NCI-H748 (cell line): ENCODE measurements around the gene FAM209A.
"Not testable (repeated sequence)": the region's sequence is repeated elsewhere in the genome, so short reads cannot be mapped to it uniquely, and the experiment has no call there.

Source experiments
- DNase-seq: peaks from one replicate; lab custom pipeline; 2025; ENCODE audit not compliant: unreplicated experiment; lab: John Stamatoyannopoulos, UW

The FAM209A gene

GRCh38 chr20:56537997-56538396 is 13.5 kb downstream of the FAM209A start:
- no peak for DNase-seq

- DNase-seq = no peak
These were observed 15.9 kb downstream of the FAM209A start for GRCh38 chr20:56540415-56540814.

- no peak for DNase-seq
These were observed 18.0 kb downstream of the FAM209A start for GRCh38 chr20:56542489-56543030.

GRCh38 chr20:56551571-56551970 is 27.0 kb downstream of the FAM209A start:
- DNase-seq = no peak

- no peak for DNase-seq
These were observed 28.5 kb downstream of the FAM209A start for GRCh38 chr20:56552911-56553629.

- DNase-seq = peak; percentile 55
These were observed 30.3 kb downstream of the FAM209A start for GRCh38 chr20:56554869-56555268.

- DNase-seq = no peak
These were observed 34.4 kb downstream of the FAM209A start for GRCh38 chr20:56558968-56559367.

GRCh38 chr20:56564526-56564925 is 40.0 kb downstream of the FAM209A start:
- DNase-seq = not testable (repeated sequence)

GRCh38 chr20:56565511-56565910 is 41.0 kb downstream of the FAM209A start:
- no peak for DNase-seq

- peak; percentile 32 for DNase-seq
These were observed 42.1 kb downstream of the FAM209A start for GRCh38 chr20:56566621-56567020.

GRCh38 chr20:56570832-56571231 is 46.3 kb downstream of the FAM209A start:
- no peak for DNase-seq

GRCh38 chr20:56572172-56572571 is 47.6 kb downstream of the FAM209A start:
- no peak for DNase-seq

GRCh38 chr20:56573986-56574385 is 49.4 kb downstream of the FAM209A start:
- no peak for DNase-seq

GRCh38 chr20:56574531-56575142 is 50.1 kb downstream of the FAM209A start:
- no peak for DNase-seq

- DNase-seq = no peak
These were observed 50.6 kb downstream of the FAM209A start for GRCh38 chr20:56575157-56575556.
